MCF 10A (cell line): ENCODE measurements around the gene PRKACA. TPM values are rescaled to one million over a fixed set of nuclear protein-coding genes. Genes with fewer than 3 reads are reported as not detected.

Experiments used
- BruUV-seq: library from RNA; stranded (reverse); fragments of 400-500 nt; replicated peaks from 2 replicates; lab custom pipeline; 2021; lab: Mats Ljungman, UMichigan
- CTCF ChIA-PET: fragments of 300-600 bp; sonication (Branson Sonifier 250); formaldehyde crosslinking; extraction: SDS; loops from one replicate; lab custom pipeline; 2021; ENCODE audit warnings: antibody characterized with exemption, inconsistent platforms; lab: Yijun Ruan, JAX
- POLR2A ChIA-PET: fragments of 300-600, 350-650 bp; sonication (Branson Sonifier 250); formaldehyde crosslinking; extraction: SDS; loops from one replicate; lab custom pipeline; 2020; ENCODE audit warnings: antibody characterized with exemption, inconsistent platforms; lab: Yijun Ruan, JAX
- DNase-seq: peaks from one replicate; pipeline ENCODE4 v3.0.0-alpha.2; 2018; ENCODE audit not compliant: unreplicated experiment
- H3K27ac Mint-ChIP-seq: one replicate; pipeline ENCODE4 v1.8.0; 2022; ENCODE audit warnings: mild to moderate bottlenecking, low read depth, mixed read lengths; ENCODE audit not compliant: unreplicated experiment
- H3K27me3 Mint-ChIP-seq: one replicate; pipeline ENCODE4 v1.8.0; 2022; ENCODE audit warnings: mixed read lengths; ENCODE audit not compliant: insufficient read depth, unreplicated experiment
- H3K36me3 Mint-ChIP-seq: one replicate; pipeline ENCODE4 v1.8.0; 2022; ENCODE audit warnings: mild to moderate bottlenecking, moderate library complexity, mixed read lengths; ENCODE audit not compliant: insufficient read depth, unreplicated experiment
- H3K4me1 Mint-ChIP-seq: one replicate; pipeline ENCODE4 v1.8.0; 2022; ENCODE audit warnings: mixed read lengths; ENCODE audit not compliant: insufficient read depth, unreplicated experiment
- H3K4me3 Mint-ChIP-seq: one replicate; pipeline ENCODE4 v1.8.0; 2022; ENCODE audit warnings: mild to moderate bottlenecking, moderate library complexity, mixed read lengths; ENCODE audit not compliant: unreplicated experiment
- H3K9me3 Mint-ChIP-seq: one replicate; pipeline ENCODE4 v1.8.0; 2022; ENCODE audit warnings: mixed read lengths; ENCODE audit not compliant: unreplicated experiment
- intact Hi-C: fragments of 100-400 bp; cut with micrococcal nuclease; formaldehyde crosslinking; loops from 2 replicates; pipeline ENCODE4 v1.14.1; 2022
- total RNA-seq: library from RNA; stranded (reverse); gene quantifications from 2 replicates; pipeline ENCODE4 v1.2.3, GENCODE V29; 2022
- TF ChIP-seq, protein P1 (sequence below): fragments of 200-600 bp; IDR thresholded peaks from one replicate; pipeline ENCODE4 v1.8.0; 2022; ENCODE audit warnings: antibody characterized with exemption, mild to moderate bottlenecking; ENCODE audit not compliant: unreplicated experiment

PRKACA gene
- total RNA-seq, 1 experiment from 2014 or later, result 49.8 TPM

DNA sequence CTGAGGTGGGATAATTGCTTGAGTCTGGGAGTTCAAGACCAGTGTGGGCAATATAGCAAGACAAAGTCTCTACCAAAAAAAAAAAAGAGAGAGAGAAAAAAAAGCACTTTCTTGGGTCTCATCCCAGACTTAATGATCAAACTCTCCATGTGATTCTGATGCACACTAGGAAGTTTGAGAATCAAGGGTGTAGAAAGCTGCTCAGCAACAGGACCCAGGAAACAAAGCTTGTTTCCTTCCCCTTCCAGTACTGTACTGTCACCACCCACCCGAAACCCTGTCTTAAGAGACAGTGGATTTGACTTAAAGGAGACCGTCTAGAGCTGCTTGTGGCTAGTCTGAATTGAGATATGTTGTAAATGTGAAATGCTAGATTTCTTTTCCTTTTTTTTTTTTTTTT, 39.2 kb downstream of the PRKACA start:
- no TSS peak for BruUV-seq
- intact Hi-C loops, result no loop called here
- no peaks in the 10 kb centered on the region for H3K9me3 Mint-ChIP-seq

DNA sequence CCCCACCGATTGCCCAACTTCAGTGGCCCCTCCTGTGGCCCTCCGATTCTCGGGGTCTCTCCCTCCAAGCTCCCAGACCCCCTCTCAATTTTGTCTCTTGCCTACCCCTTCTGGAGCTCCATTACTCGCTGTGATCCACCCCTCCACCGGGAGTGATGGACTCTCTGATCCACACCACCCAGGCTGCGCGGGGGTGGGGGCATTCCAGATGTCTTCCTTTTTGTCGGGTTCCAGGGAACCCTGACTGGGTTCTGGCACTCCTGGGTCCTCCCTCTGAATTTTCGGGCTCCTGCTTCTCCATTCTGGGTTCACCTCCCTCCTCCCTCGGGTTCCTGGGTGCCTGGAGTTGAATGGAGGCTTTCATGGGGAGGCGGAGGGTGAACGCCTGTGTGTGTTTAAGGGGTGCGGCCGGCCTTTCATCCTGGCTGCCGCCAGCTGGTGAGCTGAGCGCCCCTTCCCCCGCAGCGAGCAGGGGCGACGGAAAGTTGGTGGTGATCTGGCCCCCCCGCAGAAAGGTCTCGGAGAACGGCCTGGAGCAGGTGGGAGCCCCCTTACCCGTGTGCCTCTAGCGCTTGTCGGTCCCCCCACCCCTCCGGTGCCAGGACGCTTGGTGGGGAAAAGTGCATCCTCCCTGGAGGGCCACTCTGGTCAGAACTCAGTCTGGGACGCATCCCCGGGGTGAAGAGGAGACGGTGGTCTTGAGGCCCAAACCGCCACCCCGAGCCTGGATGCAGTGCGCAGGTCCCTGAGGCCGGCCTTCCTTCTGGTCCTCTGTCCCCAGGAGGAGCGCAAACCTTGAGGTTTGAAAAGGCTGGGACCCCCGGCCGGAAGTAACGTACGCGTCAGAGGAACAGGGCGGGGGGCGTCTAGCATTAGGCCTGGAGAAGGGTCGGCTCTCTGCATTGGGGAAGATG, 43.4 kb downstream of the PRKACA start:
- H3K27ac Mint-ChIP-seq, result peak overlapping the region; percentile 23

More for the DNA sequence above, 39.2 kb downstream of the PRKACA start:
- Mint-ChIP-seq H3K36me3 (no peaks in the 10 kb centered on the region), H3K27ac (no peak overlapping the region), H3K4me3 (no peak overlapping the region), H3K27me3 (no peaks in the 10 kb centered on the region), H3K4me1 (no peaks in the 10 kb centered on the region)
- DNase-seq, result no peak
- TF ChIP-seq, protein P1, sequence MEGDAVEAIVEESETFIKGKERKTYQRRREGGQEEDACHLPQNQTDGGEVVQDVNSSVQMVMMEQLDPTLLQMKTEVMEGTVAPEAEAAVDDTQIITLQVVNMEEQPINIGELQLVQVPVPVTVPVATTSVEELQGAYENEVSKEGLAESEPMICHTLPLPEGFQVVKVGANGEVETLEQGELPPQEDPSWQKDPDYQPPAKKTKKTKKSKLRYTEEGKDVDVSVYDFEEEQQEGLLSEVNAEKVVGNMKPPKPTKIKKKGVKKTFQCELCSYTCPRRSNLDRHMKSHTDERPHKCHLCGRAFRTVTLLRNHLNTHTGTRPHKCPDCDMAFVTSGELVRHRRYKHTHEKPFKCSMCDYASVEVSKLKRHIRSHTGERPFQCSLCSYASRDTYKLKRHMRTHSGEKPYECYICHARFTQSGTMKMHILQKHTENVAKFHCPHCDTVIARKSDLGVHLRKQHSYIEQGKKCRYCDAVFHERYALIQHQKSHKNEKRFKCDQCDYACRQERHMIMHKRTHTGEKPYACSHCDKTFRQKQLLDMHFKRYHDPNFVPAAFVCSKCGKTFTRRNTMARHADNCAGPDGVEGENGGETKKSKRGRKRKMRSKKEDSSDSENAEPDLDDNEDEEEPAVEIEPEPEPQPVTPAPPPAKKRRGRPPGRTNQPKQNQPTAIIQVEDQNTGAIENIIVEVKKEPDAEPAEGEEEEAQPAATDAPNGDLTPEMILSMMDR, result no peak
- POLR2A ChIA-PET, result interaction anchor here (0.5 kb wide), 2 partner anchors 314 to 1326 kb away, joined by 3 read pairs; partner anchors contain the start of gene MRI1
- CTCF ChIA-PET, result interaction anchor here (0.6 to 3.7 kb wide), 8 partner anchors 9 to 403 kb away, joined by 3 to 17 read pairs (median 4); a partner anchor contains a TSS

DNA sequence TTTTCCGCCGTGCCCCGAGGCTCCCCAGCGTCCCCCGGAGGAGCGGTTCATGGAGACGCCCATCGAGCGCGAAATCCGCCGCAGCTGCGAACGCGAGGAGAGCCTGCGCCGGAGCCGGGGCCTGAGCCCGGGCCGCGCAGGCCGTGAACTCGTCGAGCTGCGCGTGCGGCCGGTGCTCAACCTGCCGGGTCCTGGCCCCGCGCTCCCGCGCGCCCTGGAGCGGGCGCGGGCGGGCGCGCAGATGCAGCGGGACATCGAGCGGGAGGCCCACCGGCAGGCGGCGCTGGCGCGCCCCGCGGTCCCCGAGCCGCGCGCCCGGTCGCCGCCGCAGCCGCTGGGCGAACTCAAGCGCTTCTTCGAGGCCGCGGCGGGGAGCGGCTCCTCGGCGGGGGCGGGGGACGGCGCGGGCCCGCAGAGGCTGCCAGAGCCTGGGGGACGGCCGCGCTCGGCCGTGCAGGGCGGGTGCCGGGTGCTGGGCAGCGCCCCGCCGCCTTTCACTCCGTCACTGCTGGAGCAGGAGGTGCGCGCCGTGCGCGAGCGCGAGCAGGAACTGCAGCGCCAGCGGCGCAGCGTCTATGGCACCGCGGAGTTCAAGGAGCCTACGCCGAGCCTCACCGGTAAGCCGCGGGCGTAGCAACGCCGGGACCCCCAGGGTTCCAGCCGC, 44.2 kb downstream of the PRKACA start:
- Mint-ChIP-seq H3K36me3 (no peaks in the 10 kb centered on the region), H3K27me3 (no peaks in the 10 kb centered on the region), H3K27ac (no peak overlapping the region), H3K9me3 (no peaks in the 10 kb centered on the region), H3K4me1 (no peaks in the 10 kb centered on the region), H3K4me3 (peak overlapping the region; percentile 86)
- ChIA-PET POLR2A (interaction anchor here (0.6 to 1.6 kb wide), 4 partner anchors 9 to 205 kb away, joined by 3 to 5 read pairs (median 4); partner anchors contain the start of gene ASF1B), CTCF (interaction anchor here (0.6 to 3.4 kb wide), 23 partner anchors 8 to 937 kb away, joined by 3 to 24 read pairs (median 4); partner anchors contain the start of genes ASF1B and PODNL1)
- peak; percentile 71 for DNase-seq
- intact Hi-C loops, result loop anchor here (1.0 kb wide), 1 partner anchor 193 kb away; no protein-coding TSS in a partner anchor
- TF ChIP-seq, protein P1, result peak; percentile 37
- BruUV-seq, result no TSS peak

More for the DNA sequence above, 43.4 kb downstream of the PRKACA start:
- H3K36me3 Mint-ChIP-seq, result no peaks in the 10 kb centered on the region
- no peaks in the 10 kb centered on the region for H3K9me3 Mint-ChIP-seq
- H3K4me3 Mint-ChIP-seq, result peak overlapping the region; percentile 86
- peak; percentile 49 for DNase-seq
- intact Hi-C loops, result loop anchor here (1.0 kb wide), 1 partner anchor 194 kb away; no protein-coding TSS in a partner anchor
- no peaks in the 10 kb centered on the region for H3K27me3 Mint-ChIP-seq
- no TSS peak for BruUV-seq
- ChIA-PET CTCF (interaction anchor here (0.6 to 2.2 kb wide), 18 partner anchors 17 to 988 kb away, joined by 3 to 22 read pairs (median 4); partner anchors contain the start of gene ASF1B), POLR2A (interaction anchor here (0.6 to 1.6 kb wide), 4 partner anchors 8 to 206 kb away, joined by 3 to 5 read pairs (median 4); partner anchors contain the start of gene ASF1B)
- TF ChIP-seq, protein P1, result no peak
- no peaks in the 10 kb centered on the region for H3K4me1 Mint-ChIP-seq
